Panc1 (cell line): ENCODE results near the gene MRM3. TPM values are rescaled to one million over a fixed set of nuclear protein-coding genes. Genes with fewer than 3 reads are reported as not detected.

Experiments
- ATAC-seq: fragments of 200-7000 bp; cut with Tn5 transposase; 2 replicates; pipeline ENCODE4 v1.9.1; 2020; ENCODE audit warnings: mild to moderate bottlenecking, moderate library complexity
- BruUV-seq: library from RNA; stranded (reverse); fragments of 400-500 nt; replicated peaks from 2 replicates; lab custom pipeline; 2021; lab: Mats Ljungman, UMichigan
- CTCF ChIA-PET: fragments of 300-600 bp; sonication (Branson Sonifier 250); formaldehyde crosslinking; loops from one replicate; lab custom pipeline; 2022; ENCODE audit warnings: antibody characterized with exemption; lab: Charles Lee
- POLR2A ChIA-PET: fragments of 300-600 bp; sonication (Branson Sonifier 250); formaldehyde crosslinking; loops from one replicate; lab custom pipeline; 2022; ENCODE audit warnings: antibody characterized with exemption; lab: Charles Lee
- DNase-seq: peaks from one replicate; pipeline ENCODE4 v3.0.0-alpha.2; 2010; ENCODE audit warnings: low read depth, low spot score
- H3K27ac ChIP-seq: 2 replicates; pipeline ENCODE4 v1.5.1; 2011; ENCODE audit warnings: mild to moderate bottlenecking, low read length, inconsistent platforms
- H3K27me3 ChIP-seq: fragments of 200-500 bp; sonication (Bioruptor generic); 2 replicates; pipeline ENCODE4 v1.6.0; 2014; ENCODE audit warnings: low read length, inconsistent platforms; ENCODE audit not compliant: control insufficient read depth, insufficient read depth
- H3K36me3 ChIP-seq: fragments of 200-500 bp; sonication (Bioruptor generic); 2 replicates; pipeline ENCODE4 v1.5.1; 2014; ENCODE audit warnings: inconsistent platforms, mild to moderate bottlenecking, low read length, moderate library complexity; ENCODE audit not compliant: control insufficient read depth, insufficient read depth
- H3K4me1 ChIP-seq: 2 replicates; pipeline ENCODE4 v1.5.1; 2011; ENCODE audit warnings: inconsistent platforms, mild to moderate bottlenecking, low read length, moderate library complexity; ENCODE audit not compliant: control insufficient read depth, insufficient read depth
- H3K4me3 ChIP-seq, 2 experiments: 2 replicates each; pipeline ENCODE4 v1.5.1; 2011 to 2012; ENCODE audit warnings: low read depth in 2 of 2, low read length in 2 of 2, mild to moderate bottlenecking in 2 of 2, inconsistent platforms in 1 of 2, moderate library complexity in 1 of 2
- H3K9me3 ChIP-seq: fragments of 200-500 bp; sonication (Bioruptor generic); 2 replicates; pipeline ENCODE4 v1.5.1; 2014; ENCODE audit warnings: low read depth, mild to moderate bottlenecking, inconsistent platforms, low read length, moderate library complexity; ENCODE audit not compliant: control insufficient read depth, insufficient read depth
- CTCF ChIP-seq: fragments of 450-650 bp; IDR thresholded peaks from 2 replicates; pipeline ENCODE4 v1.5.1; 2017; ENCODE audit warnings: mild to moderate bottlenecking
- POLR2AphosphoS5 ChIP-seq: IDR thresholded peaks from 2 replicates; pipeline ENCODE4 v1.6.1; 2012; ENCODE audit warnings: mild to moderate bottlenecking, low read depth, low read length, moderate library complexity
- REST ChIP-seq, 2 experiments: IDR thresholded peaks; 2 replicates each; pipeline ENCODE4 v1.6.1; 2011 to 2012; ENCODE audit warnings: low read depth in 2 of 2, control low read depth in 1 of 2, low read length in 1 of 2, mild to moderate bottlenecking in 1 of 2, moderate library complexity in 1 of 2; ENCODE audit not compliant: insufficient read depth in 1 of 2
- SIN3A ChIP-seq: IDR thresholded peaks from 2 replicates; pipeline ENCODE4 v1.6.1; 2012; ENCODE audit warnings: low read depth, mild to moderate bottlenecking, low read length, moderate library complexity, borderline replicate concordance; ENCODE audit not compliant: insufficient read depth
- TCF7L2 ChIP-seq: IDR thresholded peaks from 2 replicates; pipeline ENCODE4 v1.6.1; 2011; ENCODE audit warnings: mild to moderate bottlenecking, low read depth, low read length, inconsistent platforms
- in situ Hi-C: cut with HindIII; loops from 2 replicates; pipeline ENCODE4 v1.10.0; 2016; ENCODE audit warnings: low sequenced_read_pairs, low pct_unique_long_range_greater_than_20kb
- intact Hi-C: fragments of 100-400 bp; cut with micrococcal nuclease; formaldehyde crosslinking; loops from one replicate; pipeline ENCODE4 v1.10.0; 2022; ENCODE audit not compliant: unreplicated experiment
- total RNA-seq: library from RNA; stranded (reverse); gene quantifications from one replicate; pipeline ENCODE4 v1.2.1, GENCODE V29; 2021; ENCODE audit not compliant: unreplicated experiment

The MRM3 gene
- total RNA-seq, 1 experiment from 2014 or later: 13.4 TPM

DNA sequence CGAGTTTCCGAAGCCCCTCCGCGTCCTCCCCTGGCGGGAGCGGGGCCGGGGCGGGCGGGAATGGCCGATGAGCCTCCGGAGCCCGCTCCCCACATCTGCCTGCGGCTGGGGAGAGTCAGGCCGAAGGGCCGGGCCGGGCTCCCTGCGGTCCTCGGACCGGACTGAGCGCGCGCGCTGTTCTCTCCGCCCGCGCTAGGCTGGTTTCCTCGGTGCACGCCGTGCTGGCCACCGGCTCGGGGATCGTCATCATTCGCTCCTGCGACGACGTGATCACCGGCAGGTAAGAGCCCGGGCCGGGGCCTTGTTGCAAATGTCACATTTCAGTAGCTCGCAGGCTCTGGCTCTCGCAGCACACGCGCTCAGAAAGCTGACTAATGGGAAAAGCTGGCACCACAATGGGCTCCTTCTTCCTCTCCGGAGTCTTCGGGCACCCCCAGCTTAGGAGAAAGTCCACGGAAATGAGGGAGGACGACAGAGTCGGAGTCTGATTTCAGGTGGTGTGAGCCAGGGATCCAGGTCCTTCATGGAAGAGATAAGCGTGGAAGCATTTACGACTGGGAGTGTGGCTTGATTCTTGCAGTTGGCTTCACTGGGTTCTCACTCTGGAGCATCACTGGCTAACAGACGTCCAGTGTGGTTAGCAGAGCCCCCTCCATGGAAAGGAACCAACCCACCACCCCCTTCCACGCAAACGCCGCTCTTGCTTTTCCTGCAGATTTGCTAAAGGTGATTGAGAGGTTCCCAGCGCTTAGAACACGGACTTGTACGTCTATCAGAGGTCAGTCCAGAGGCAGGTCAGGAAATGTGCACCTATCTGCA lies 49.0 kb upstream of the MRM3 start:
- no TSS peak for BruUV-seq
- Histone ChIP-seq H3K27me3 (no peaks in the 10 kb centered on the region), H3K4me3 (peak overlapping the region; percentile 62 to 80)

More for the DNA sequence above, 49.0 kb upstream of the MRM3 start:
- CTCF ChIA-PET: interaction anchor here (0.6 kb wide), 1 partner anchor 169 kb away, joined by 4 read pairs; no protein-coding TSS in a partner anchor
- in situ Hi-C loops (no loop called here), intact Hi-C loops (no loop called here)
- TF ChIP-seq CTCF: no peak
- no peak for TF ChIP-seq POLR2AphosphoS5
- TF ChIP-seq REST (IDR thresholded peaks at IDR 0.05; ENCODE audit: insufficient read depth in 1 of 2, low read depth in 2 of 2, low read length in 1 of 2): no peak
- no peak for TF ChIP-seq SIN3A
- no peak for TF ChIP-seq TCF7L2
- Histone ChIP-seq H3K27ac (peak overlapping the region; percentile 74), H3K9me3 (no peaks in the 10 kb centered on the region), H3K4me1 (peaks cover 3% of the 10 kb centered on the region; the same call in 1 of the 2 replicates), H3K36me3 (no peaks in the 10 kb centered on the region; the same call in 1 of the 2 replicates)
- DNase-seq (no peak), ATAC-seq (peak; percentile 51)
- POLR2A ChIA-PET: no interaction called here
